Loucy (cell line): ENCODE data around the gene CAGE1.
A peak's percentile ranks its signal among the peaks of the same experiment; 100 is the strongest.

Experiments used
- H2AFZ ChIP-seq: fragments of 200-600 bp; sonication (generic); 2 replicates; pipeline ENCODE4 v1.6.0; 2016; ENCODE audit warnings: antibody characterized with exemption, mild to moderate bottlenecking, low read length, moderate library complexity
- H3F3A ChIP-seq: fragments of 200-600 bp; 2 replicates; pipeline ENCODE4 v1.6.0; 2016; ENCODE audit warnings: antibody characterized with exemption, low read depth, mild to moderate bottlenecking
- H3K27me3 ChIP-seq: fragments of 200-600 bp; sonication (generic); 2 replicates; pipeline ENCODE4 v1.6.1; 2014; ENCODE audit warnings: low read length, mild to moderate bottlenecking; ENCODE audit not compliant: insufficient read depth, poor library complexity, severe bottlenecking
- H3K36me3 ChIP-seq: fragments of 200-600 bp; sonication (generic); 2 replicates; pipeline ENCODE4 v1.6.1; 2016; ENCODE audit warnings: low read length; ENCODE audit not compliant: insufficient read depth
- H3K4me1 ChIP-seq: fragments of 200-600 bp; sonication (generic); 2 replicates; pipeline ENCODE4 v1.5.1; 2014; ENCODE audit warnings: low read length, mild to moderate bottlenecking; ENCODE audit not compliant: insufficient read depth, poor library complexity, severe bottlenecking
- H3K4me2 ChIP-seq: fragments of 200-600 bp; sonication (generic); 2 replicates; pipeline ENCODE4 v1.6.0; 2014; ENCODE audit warnings: antibody characterized with exemption, low read length, low read depth, mild to moderate bottlenecking; ENCODE audit not compliant: poor library complexity, severe bottlenecking
- H3K4me3 ChIP-seq: fragments of 200-600 bp; sonication (generic); 2 replicates; pipeline ENCODE4 v1.5.1; 2014; ENCODE audit warnings: low read length, mild to moderate bottlenecking, mixed read lengths; ENCODE audit not compliant: poor library complexity, severe bottlenecking
- H3K79me2 ChIP-seq: fragments of 200-600 bp; sonication (generic); 2 replicates; pipeline ENCODE4 v1.6.1; 2014; ENCODE audit warnings: low read length; ENCODE audit not compliant: insufficient read depth
- H3K9ac ChIP-seq: fragments of 200-600 bp; sonication (generic); 2 replicates; pipeline ENCODE4 v1.6.0; 2014; ENCODE audit warnings: mild to moderate bottlenecking, low read depth, low read length, moderate library complexity; ENCODE audit not compliant: poor library complexity, severe bottlenecking
- H3K9me2 ChIP-seq: fragments of 200-600 bp; sonication (generic); replicated peaks from 2 replicates; pipeline ENCODE4 v1.6.1; 2016; ENCODE audit warnings: low read depth, low read length, mixed read lengths
- H3K9me3 ChIP-seq: fragments of 200-600 bp; sonication (generic); 2 replicates; pipeline ENCODE4 v1.6.1; 2014; ENCODE audit warnings: mild to moderate bottlenecking, antibody characterized with exemption, low read length, low read depth; ENCODE audit not compliant: insufficient read depth
- H4K20me1 ChIP-seq: fragments of 200-600 bp; sonication (generic); 2 replicates; pipeline ENCODE4 v1.6.0; 2014; ENCODE audit warnings: antibody characterized with exemption, low read length, mild to moderate bottlenecking; ENCODE audit not compliant: insufficient read depth, poor library complexity, severe bottlenecking
- EZH2phosphoT487 ChIP-seq: fragments of 200-600 bp; IDR thresholded peaks from 2 replicates; pipeline ENCODE4 v1.6.1; 2018; ENCODE audit warnings: antibody characterized with exemption, mild to moderate bottlenecking, moderate library complexity, borderline replicate concordance
- TF ChIP-seq, protein P1 (sequence below): fragments of 200-600 bp; sonication (generic); conservative IDR thresholded peaks from 2 replicates; pipeline ENCODE4 v1.5.1; 2014; ENCODE audit warnings: mild to moderate bottlenecking, antibody characterized with exemption, low read length

CAGE1 gene

GRCh38 chr6:7311917-7312615 is 77.5 kb downstream of the CAGE1 start:
- Histone ChIP-seq H3F3A (peaks cover 11% of the 10 kb centered on the region), H3K9ac (peak overlapping the region; percentile 99), H2AFZ (peak overlapping the region; percentile 86), H3K9me3 (no peaks in the 10 kb centered on the region), H3K4me1 (peaks cover 51% of the 10 kb centered on the region), H4K20me1 (peaks cover 53% of the 10 kb centered on the region), H3K9me2 (no peaks in the 10 kb centered on the region), H3K36me3 (peaks cover 24% of the 10 kb centered on the region), H3K27me3 (peaks cover 4% of the 10 kb centered on the region), H3K4me3 (peak overlapping the region; percentile 99), H3K4me2 (peak overlapping the region; percentile 81), H3K79me2 (peaks cover 59% of the 10 kb centered on the region)
- TF ChIP-seq EZH2phosphoT487, result no peak
- TF ChIP-seq, protein P1, sequence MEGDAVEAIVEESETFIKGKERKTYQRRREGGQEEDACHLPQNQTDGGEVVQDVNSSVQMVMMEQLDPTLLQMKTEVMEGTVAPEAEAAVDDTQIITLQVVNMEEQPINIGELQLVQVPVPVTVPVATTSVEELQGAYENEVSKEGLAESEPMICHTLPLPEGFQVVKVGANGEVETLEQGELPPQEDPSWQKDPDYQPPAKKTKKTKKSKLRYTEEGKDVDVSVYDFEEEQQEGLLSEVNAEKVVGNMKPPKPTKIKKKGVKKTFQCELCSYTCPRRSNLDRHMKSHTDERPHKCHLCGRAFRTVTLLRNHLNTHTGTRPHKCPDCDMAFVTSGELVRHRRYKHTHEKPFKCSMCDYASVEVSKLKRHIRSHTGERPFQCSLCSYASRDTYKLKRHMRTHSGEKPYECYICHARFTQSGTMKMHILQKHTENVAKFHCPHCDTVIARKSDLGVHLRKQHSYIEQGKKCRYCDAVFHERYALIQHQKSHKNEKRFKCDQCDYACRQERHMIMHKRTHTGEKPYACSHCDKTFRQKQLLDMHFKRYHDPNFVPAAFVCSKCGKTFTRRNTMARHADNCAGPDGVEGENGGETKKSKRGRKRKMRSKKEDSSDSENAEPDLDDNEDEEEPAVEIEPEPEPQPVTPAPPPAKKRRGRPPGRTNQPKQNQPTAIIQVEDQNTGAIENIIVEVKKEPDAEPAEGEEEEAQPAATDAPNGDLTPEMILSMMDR, result no peak

DNA sequence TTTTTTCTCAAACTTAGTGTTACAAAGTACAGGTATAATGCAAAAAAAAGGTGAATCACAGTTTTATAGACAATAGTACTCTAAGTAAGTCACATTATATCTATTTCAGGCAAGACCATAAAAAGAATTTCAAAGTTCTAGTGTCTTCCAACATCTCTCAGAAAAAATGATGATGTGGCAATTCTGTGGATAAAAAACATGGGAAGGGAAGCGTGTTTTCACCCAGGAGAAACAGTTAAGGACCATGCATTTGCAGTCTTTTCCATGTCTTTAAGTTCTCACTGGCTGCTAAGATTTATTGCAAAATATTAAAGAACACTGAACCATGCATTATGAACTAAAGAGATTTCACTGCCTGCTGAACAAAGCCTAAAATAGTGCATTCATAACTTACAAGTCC is 78.4 kb downstream of the CAGE1 start:
- Histone ChIP-seq H3K4me1 (peaks cover 50% of the 10 kb centered on the region), H3K9ac (peak overlapping the region; percentile 99), H3K4me2 (peak overlapping the region; percentile 81), H3K9me2 (no peaks in the 10 kb centered on the region), H3K36me3 (peaks cover 27% of the 10 kb centered on the region), H3K4me3 (peak overlapping the region; percentile 99), H4K20me1 (peaks cover 59% of the 10 kb centered on the region), H3F3A (peaks cover 11% of the 10 kb centered on the region), H2AFZ (no peak overlapping the region), H3K9me3 (no peaks in the 10 kb centered on the region), H3K27me3 (peaks cover 4% of the 10 kb centered on the region), H3K79me2 (peaks cover 68% of the 10 kb centered on the region)
- no peak for TF ChIP-seq EZH2phosphoT487
- TF ChIP-seq, protein P1, result no peak

DNA sequence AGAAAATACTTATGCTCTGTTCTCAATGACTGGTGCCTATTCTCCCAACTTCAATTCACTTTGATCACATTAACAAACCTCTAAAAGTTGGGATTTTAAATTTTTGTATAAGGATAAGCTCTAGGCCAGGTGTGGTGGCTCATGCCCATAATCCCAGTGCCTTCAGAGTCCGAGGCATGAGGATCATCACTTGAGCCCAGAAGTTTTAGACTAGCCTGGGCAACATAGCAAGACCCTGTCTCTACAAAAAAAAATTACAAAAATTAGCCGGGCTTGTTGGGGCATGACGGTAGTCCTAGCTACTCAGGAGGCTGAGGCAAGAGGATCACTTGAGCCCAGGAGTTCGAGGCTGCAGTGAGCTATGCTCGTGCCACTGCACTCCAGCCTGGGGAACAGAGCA is 80.5 kb downstream of the CAGE1 start:
- H3K79me2 ChIP-seq, result peaks cover 89% of the 10 kb centered on the region
- TF ChIP-seq, protein P1, result no peak
- TF ChIP-seq EZH2phosphoT487, result no peak
- H2AFZ ChIP-seq, result no peak overlapping the region
- no peaks in the 10 kb centered on the region for H3K9me2 ChIP-seq
- H3K9ac ChIP-seq, result peak overlapping the region; percentile 47
- H4K20me1 ChIP-seq, result peaks cover 78% of the 10 kb centered on the region
- peak overlapping the region; percentile 81 for H3K4me2 ChIP-seq
- H3K4me3 ChIP-seq, result peak overlapping the region; percentile 60
- peaks cover 4% of the 10 kb centered on the region for H3K27me3 ChIP-seq
- H3K9me3 ChIP-seq, result no peaks in the 10 kb centered on the region
- H3K4me1 ChIP-seq, result peaks cover 52% of the 10 kb centered on the region
- H3F3A ChIP-seq, result peaks cover 7% of the 10 kb centered on the region
- H3K36me3 ChIP-seq, result peaks cover 48% of the 10 kb centered on the region
